GM12801 (cell line): ENCODE measurements around the gene DHDH.

Experiments used
- TF ChIP-seq, protein P1 (sequence below): IDR thresholded peaks from one replicate; pipeline ENCODE4 v1.5.1; 2011; ENCODE audit warnings: control low read depth; ENCODE audit not compliant: insufficient read length; ENCODE audit errors: extremely low read depth

The DHDH gene

DNA sequence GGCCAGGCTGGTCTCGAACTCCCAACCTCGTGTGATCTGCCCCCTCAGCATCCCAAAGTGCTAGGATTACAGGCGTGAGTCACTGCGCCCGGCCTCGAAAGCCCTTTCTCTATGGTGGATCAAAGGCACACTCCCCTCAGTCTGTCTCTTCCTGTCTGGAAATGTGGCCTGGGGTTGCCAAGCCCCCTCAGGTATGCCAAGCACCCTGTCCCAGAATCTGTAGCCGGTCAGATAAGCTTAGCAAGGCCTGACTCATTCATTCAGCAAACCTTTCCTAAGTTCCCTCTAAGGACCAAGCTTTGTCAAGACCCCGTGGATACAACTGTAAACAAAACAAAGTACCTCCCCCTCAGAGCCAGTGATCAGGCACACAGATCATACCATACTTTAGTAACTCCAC lies 19.3 kb upstream of the DHDH start:
- TF ChIP-seq, protein P1, sequence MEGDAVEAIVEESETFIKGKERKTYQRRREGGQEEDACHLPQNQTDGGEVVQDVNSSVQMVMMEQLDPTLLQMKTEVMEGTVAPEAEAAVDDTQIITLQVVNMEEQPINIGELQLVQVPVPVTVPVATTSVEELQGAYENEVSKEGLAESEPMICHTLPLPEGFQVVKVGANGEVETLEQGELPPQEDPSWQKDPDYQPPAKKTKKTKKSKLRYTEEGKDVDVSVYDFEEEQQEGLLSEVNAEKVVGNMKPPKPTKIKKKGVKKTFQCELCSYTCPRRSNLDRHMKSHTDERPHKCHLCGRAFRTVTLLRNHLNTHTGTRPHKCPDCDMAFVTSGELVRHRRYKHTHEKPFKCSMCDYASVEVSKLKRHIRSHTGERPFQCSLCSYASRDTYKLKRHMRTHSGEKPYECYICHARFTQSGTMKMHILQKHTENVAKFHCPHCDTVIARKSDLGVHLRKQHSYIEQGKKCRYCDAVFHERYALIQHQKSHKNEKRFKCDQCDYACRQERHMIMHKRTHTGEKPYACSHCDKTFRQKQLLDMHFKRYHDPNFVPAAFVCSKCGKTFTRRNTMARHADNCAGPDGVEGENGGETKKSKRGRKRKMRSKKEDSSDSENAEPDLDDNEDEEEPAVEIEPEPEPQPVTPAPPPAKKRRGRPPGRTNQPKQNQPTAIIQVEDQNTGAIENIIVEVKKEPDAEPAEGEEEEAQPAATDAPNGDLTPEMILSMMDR: no peak

DNA sequence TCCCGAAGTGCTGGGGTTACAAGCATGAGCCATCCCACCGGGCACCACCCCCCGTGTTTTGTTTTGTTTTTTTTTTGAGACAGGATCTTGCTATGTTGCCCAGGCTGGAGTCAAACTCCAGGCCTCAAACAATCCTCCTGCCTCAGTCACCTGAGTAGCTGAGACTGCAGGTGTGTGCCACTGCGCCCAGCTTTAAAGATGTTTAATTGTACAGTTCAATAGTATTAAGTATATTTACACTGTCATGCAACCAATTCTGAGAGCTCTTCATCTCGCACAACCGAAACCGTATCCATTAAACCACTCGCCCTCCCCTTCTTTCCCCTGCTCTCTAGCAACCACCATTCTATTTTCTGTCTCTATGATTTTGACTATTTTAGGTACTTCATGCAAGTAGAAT lies 17.7 kb upstream of the DHDH start:
- TF ChIP-seq, protein P1: no peak

DNA sequence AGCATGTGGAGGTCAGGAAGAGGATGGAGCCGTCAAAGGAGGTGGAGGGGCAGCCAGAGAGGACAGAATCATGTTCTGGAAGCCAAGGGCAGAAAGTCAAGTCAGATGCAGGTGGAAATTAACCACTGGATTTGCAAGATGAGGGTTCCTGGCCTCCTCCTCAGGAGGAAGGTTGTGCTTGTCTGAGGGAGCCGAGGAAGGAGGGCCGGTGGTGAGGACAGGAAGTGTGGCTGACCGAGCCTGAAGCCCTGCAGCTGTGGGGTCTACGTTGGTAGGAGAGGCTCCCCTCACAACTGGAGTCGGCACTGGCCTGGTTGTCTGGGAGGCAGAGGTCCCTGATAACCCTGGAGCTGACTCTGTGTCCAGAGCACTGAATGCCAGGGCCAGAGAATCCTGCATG lies 15.4 kb upstream of the DHDH start:
- TF ChIP-seq, protein P1: no peak

DNA sequence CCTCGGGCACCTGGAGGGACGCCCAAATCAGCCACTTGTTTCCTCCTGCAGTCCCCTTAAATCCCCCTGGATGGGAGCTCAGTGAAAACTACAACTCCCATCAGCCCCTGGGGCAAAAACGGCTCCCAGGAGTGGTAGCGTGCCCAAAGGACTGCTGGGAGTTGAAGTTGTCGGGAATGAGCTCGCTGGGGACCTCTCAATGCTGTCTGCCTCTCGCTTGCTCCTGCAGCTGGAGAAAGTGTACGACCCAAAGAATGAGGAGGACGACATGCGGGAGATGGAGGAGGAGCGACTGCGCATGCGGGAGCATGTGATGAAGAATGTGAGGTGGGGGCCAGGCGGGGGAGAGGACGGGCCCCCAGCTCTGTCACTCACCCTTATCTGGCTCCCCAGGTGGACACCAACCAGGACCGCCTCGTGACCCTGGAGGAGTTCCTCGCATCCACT lies 14.7 kb upstream of the DHDH start:
- TF ChIP-seq, protein P1: no peak

DNA sequence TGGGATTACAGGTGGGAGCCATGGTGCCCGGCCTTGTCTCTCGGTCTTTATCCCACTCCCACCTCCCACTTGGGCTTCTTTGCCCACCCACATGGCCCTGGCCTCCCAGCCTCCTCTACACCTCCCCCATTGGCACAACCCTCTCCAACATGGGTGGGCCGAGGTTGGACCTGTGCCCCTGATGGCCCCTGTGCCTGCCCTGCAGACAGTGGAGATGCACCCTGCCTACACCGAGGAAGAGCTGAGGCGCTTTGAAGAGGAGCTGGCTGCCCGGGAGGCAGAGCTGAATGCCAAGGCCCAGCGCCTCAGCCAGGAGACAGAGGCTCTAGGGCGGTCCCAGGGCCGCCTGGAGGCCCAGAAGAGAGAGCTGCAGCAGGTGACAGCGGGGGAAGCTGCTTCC lies 12.6 kb upstream of the DHDH start:
- TF ChIP-seq, protein P1: no peak

DNA sequence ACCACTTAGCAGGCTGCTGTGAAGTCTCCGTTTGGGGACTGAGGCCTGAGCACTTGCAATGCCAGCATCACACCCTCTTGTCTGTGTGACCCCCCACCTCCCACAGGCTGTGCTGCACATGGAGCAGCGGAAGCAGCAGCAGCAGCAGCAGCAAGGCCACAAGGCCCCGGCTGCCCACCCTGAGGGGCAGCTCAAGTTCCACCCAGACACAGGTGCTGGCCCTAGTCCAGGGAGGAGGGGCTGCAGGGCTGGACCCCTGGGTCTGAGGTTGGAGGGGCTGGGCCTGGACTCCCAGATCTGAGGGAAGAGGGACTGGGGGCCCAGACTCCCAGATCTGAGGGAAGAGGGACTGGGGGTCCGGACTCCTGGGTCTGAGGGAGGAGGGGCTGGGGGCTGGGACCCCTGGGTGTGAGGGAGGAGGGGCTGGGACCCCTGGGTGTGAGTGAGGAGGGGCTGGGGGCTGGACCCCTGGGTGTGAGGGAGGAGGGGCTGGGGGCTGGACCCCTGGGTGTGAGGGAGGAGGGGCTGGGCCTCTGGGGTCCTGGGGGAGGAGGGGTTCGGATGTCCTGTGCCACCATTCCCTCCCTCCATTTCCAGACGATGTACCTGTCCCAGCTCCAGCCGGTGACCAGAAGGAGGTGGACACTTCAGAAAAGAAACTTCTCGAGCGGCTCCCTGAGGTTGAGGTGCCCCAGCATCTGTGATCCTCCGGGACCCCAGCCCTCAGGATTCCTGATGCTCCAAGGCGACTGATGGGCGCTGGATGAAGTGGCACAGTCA lies 11.6 kb upstream of the DHDH start:
- TF ChIP-seq, protein P1: no peak

DNA sequence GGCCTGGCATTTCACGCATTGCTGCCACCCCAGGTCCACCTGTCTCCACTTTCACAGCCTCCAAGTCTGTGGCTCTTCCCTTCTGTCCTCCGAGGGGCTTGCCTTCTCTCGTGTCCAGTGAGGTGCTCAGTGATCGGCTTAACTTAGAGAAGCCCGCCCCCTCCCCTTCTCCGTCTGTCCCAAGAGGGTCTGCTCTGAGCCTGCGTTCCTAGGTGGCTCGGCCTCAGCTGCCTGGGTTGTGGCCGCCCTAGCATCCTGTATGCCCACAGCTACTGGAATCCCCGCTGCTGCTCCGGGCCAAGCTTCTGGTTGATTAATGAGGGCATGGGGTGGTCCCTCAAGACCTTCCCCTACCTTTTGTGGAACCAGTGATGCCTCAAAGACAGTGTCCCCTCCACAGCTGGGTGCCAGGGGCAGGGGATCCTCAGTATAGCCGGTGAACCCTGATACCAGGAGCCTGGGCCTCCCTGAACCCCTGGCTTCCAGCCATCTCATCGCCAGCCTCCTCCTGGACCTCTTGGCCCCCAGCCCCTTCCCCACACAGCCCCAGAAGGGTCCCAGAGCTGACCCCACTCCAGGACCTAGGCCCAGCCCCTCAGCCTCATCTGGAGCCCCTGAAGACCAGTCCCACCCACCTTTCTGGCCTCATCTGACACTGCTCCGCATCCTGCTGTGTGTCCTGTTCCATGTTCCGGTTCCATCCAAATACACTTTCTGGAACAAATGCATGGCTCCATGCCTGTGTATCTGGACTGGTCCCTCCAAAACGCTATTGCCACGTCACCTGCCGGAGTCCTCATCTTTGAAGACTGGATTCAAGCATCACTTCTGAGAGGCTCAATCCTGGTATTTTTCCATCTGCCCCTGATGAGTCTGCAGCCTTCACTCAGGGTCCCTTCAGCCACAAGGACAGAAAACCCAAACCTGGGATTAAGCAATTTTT lies 10.7 kb upstream of the DHDH start:
- TF ChIP-seq, protein P1: no peak
